Measurements from ENCODE around the gene CTNNBIP1.

The CTNNBIP1 gene

DNA sequence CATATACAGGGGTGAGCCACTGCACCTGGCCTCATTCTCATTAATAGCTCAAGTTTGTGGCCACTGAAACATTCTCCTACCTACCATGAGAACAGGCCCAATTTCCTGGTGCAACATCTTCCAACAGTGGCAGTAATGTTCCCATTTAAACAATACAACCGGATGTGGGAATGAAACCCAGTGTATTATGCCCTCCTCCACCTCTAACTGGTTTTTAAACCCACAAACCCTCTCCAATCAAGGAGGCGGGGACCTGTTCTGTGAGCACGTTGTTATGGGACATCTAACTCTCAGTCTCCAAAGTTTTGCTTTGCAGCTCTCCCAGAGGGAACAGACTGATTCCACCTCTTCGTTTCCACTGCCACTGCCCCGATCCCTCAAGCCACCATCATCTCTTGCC is 2.6 kb downstream of the CTNNBIP1 start:
- no peak for TF ChIP-seq EZH2 (IDR thresholded peaks at IDR 0.05; ENCODE audit: borderline replicate concordance, low read depth, low read length, severe bottlenecking)
- TF ChIP-seq CTCF (IDR thresholded peaks at IDR 0.05; ENCODE audit: borderline replicate concordance, extremely low read depth, low read length, poor library complexity, severe bottlenecking): no peak
- H3K9me3 ChIP-seq (ENCODE audit: insufficient read depth, low read length, severe bottlenecking): no peaks in the 10 kb centered on the region
- no peak overlapping the region for H3K4me3 ChIP-seq (ENCODE audit: low read depth in 1 of 2, low read length in 2 of 2)
- H3K27ac ChIP-seq (ENCODE audit: low read length): no peak overlapping the region
- no peak overlapping the region for H3K9ac ChIP-seq (ENCODE audit: low read depth, low read length)
- H3K36me3 ChIP-seq (ENCODE audit: insufficient read depth, low read length): no peaks in the 10 kb centered on the region; the same call in 1 of the 2 replicates
- no peaks in the 10 kb centered on the region for H3K27me3 ChIP-seq (ENCODE audit: insufficient read depth, low read length, poor library complexity)
- DNase-seq (peak; percentile 44), ATAC-seq (ENCODE audit: insufficient read depth, low read depth) (no peak)
- peaks cover 7% of the 10 kb centered on the region for H3K79me2 ChIP-seq (ENCODE audit: insufficient read depth, low read length)
- H4K20me1 ChIP-seq (ENCODE audit: insufficient read depth, low read length): peaks cover 3% of the 10 kb centered on the region; the same call in 1 of the 2 replicates
- peak overlapping the region; percentile 14; the same call in 1 of the 2 replicates for H3K4me2 ChIP-seq (ENCODE audit: insufficient read depth, low read length)
- no peak overlapping the region for H2AFZ ChIP-seq (ENCODE audit: low read depth, low read length)
- H3K4me1 ChIP-seq (ENCODE audit: insufficient read depth, low read length): peaks cover 38% of the 10 kb centered on the region

- DNase-seq (no peak), ATAC-seq (ENCODE audit: insufficient read depth, low read depth) (no peak)
- peaks cover 7% of the 10 kb centered on the region for H3K79me2 ChIP-seq (ENCODE audit: insufficient read depth, low read length)
- peaks cover 31% of the 10 kb centered on the region for H3K4me1 ChIP-seq (ENCODE audit: insufficient read depth, low read length)
- no peak overlapping the region for H3K4me2 ChIP-seq (ENCODE audit: insufficient read depth, low read length)
- no peaks in the 10 kb centered on the region for H3K9me3 ChIP-seq (ENCODE audit: insufficient read depth, low read length, severe bottlenecking)
- no peak overlapping the region for H3K27ac ChIP-seq (ENCODE audit: low read length)
- no peaks in the 10 kb centered on the region; the same call in 1 of the 2 replicates for H3K36me3 ChIP-seq (ENCODE audit: insufficient read depth, low read length)
- H2AFZ ChIP-seq (ENCODE audit: low read depth, low read length): no peak overlapping the region
- no peak overlapping the region for H3K4me3 ChIP-seq (ENCODE audit: low read depth in 1 of 2, low read length in 2 of 2)
- H3K9ac ChIP-seq (ENCODE audit: low read depth, low read length): no peak overlapping the region
- H4K20me1 ChIP-seq (ENCODE audit: insufficient read depth, low read length): peaks cover 3% of the 10 kb centered on the region; the same call in 1 of the 2 replicates
- no peak for TF ChIP-seq CTCF (IDR thresholded peaks at IDR 0.05; ENCODE audit: borderline replicate concordance, extremely low read depth, low read length, poor library complexity, severe bottlenecking)
- no peak for TF ChIP-seq EZH2 (IDR thresholded peaks at IDR 0.05; ENCODE audit: borderline replicate concordance, low read depth, low read length, severe bottlenecking)
- no peaks in the 10 kb centered on the region for H3K27me3 ChIP-seq (ENCODE audit: insufficient read depth, low read length, poor library complexity)
Observed at GRCh38 chr1:9906466-9906865, 3.6 kb downstream of the CTNNBIP1 start.

GRCh38 chr1:9905010-9905409 is 5.1 kb downstream of the CTNNBIP1 start:
- Histone ChIP-seq H3K4me2 (ENCODE audit: insufficient read depth, low read length) (no peak overlapping the region), H3K4me3 (ENCODE audit: low read depth in 1 of 2, low read length in 2 of 2) (no peak overlapping the region), H2AFZ (ENCODE audit: low read depth, low read length) (no peak overlapping the region), H3K27me3 (ENCODE audit: insufficient read depth, low read length, poor library complexity) (no peaks in the 10 kb centered on the region), H3K27ac (ENCODE audit: low read length) (no peak overlapping the region), H3K36me3 (ENCODE audit: insufficient read depth, low read length) (no peaks in the 10 kb centered on the region; the same call in 1 of the 2 replicates), H3K9ac (ENCODE audit: low read depth, low read length) (no peak overlapping the region), H3K9me3 (ENCODE audit: insufficient read depth, low read length, severe bottlenecking) (no peaks in the 10 kb centered on the region), H3K79me2 (ENCODE audit: insufficient read depth, low read length) (peaks cover 7% of the 10 kb centered on the region), H3K4me1 (ENCODE audit: insufficient read depth, low read length) (peaks cover 24% of the 10 kb centered on the region), H4K20me1 (ENCODE audit: insufficient read depth, low read length) (peaks cover 3% of the 10 kb centered on the region; the same call in 1 of the 2 replicates)
- no peak for ATAC-seq (ENCODE audit: insufficient read depth, low read depth)
- TF ChIP-seq CTCF (IDR thresholded peaks at IDR 0.05; ENCODE audit: borderline replicate concordance, extremely low read depth, low read length, poor library complexity, severe bottlenecking) (no peak), EZH2 (IDR thresholded peaks at IDR 0.05; ENCODE audit: borderline replicate concordance, low read depth, low read length, severe bottlenecking) (no peak)
- DNase-seq: no peak
